Astrocyte of the spinal cord (primary cell): ENCODE data around the gene PCSK5.
A peak's percentile ranks its signal among the peaks of the same experiment; 100 is the strongest.

Experiments used
- DNase-seq: peaks from one replicate; pipeline ENCODE4 v3.0.0; 2011; ENCODE audit warnings: low read depth, low spot score
- H3K4me3 ChIP-seq: 2 replicates; pipeline ENCODE4 v1.5.1; 2011; ENCODE audit warnings: low read depth, mild to moderate bottlenecking, low read length, moderate library complexity
- CTCF ChIP-seq: IDR thresholded peaks from 2 replicates; pipeline ENCODE4 v1.5.1; 2012; ENCODE audit warnings: low read depth, mild to moderate bottlenecking, low read length, inconsistent platforms
- in situ Hi-C: cut with HindIII; loops from 2 replicates; pipeline ENCODE4 v1.10.0; 2017; ENCODE audit warnings: low sequenced_read_pairs

Gene PCSK5

GRCh38 chr9:76027861-76028260, 137.4 kb downstream of the PCSK5 start:
- no peak for DNase-seq
- in situ Hi-C loops, result no loop called here
- TF ChIP-seq CTCF, result no peak

GRCh38 chr9:76032038-76032796, 141.7 kb downstream of the PCSK5 start:
- H3K4me3 ChIP-seq, result no peak overlapping the region
- in situ Hi-C loops, result no loop called here
- no peak for TF ChIP-seq CTCF
- DNase-seq, result no peak

More at GRCh38 chr9:76027861-76028260, 137.4 kb downstream of the PCSK5 start:
- H3K4me3 ChIP-seq, result no peak overlapping the region

DNA sequence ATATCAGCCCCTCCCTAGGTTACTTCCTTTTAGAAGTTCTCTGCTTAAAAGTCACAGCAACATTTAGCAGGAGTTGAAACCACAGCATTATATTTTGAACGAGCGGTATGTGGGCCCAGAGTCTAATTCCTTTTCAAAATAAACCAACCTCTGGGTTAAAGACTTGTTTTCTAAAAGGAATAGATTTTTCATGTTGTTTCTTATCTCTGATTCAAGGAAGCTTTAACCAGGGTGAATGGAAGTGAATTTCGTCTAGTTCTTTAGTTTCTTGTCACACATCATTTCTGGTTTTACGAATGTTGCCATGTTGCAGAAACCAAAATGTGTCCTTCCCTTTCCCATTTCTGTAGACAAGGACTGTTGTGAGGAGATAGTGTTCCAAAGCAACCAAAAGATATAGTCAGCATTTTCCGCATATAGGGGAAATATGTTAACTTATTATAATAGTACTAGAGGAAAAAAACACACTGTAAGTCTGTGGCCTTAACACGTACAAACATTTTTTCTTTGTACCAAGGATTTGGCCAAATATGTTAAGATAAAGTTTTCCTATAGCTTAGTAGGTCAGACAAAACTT, 142.4 kb downstream of the PCSK5 start:
- H3K4me3 ChIP-seq, result no peak overlapping the region
- DNase-seq, result peak; percentile 12
- TF ChIP-seq CTCF, result no peak
- in situ Hi-C loops, result no loop called here

GRCh38 chr9:76034049-76034448, 143.6 kb downstream of the PCSK5 start:
- in situ Hi-C loops, result no loop called here
- DNase-seq, result no peak
- no peak for TF ChIP-seq CTCF
- H3K4me3 ChIP-seq, result no peak overlapping the region

DNA sequence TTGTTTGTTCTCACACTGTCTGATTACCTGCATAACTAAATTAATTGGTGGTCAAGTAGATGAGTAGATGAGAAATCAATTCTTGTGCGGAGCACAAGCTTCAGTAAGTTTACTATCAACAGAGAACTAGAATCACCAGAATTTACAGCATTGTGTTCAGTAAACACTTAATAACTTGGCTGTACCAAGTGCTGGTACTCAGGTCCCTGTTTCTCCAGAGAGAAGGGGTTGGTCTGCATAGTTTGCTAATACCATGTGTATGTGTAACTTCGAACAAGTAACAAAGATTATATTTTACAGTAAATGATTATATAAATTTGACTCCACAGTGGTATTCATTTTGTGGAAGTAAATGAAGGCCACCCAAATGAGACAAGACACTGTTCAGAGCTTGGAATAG, 146.3 kb downstream of the PCSK5 start:
- in situ Hi-C loops, result no loop called here
- no peak overlapping the region for H3K4me3 ChIP-seq
- no peak for DNase-seq
- TF ChIP-seq CTCF, result no peak

DNA sequence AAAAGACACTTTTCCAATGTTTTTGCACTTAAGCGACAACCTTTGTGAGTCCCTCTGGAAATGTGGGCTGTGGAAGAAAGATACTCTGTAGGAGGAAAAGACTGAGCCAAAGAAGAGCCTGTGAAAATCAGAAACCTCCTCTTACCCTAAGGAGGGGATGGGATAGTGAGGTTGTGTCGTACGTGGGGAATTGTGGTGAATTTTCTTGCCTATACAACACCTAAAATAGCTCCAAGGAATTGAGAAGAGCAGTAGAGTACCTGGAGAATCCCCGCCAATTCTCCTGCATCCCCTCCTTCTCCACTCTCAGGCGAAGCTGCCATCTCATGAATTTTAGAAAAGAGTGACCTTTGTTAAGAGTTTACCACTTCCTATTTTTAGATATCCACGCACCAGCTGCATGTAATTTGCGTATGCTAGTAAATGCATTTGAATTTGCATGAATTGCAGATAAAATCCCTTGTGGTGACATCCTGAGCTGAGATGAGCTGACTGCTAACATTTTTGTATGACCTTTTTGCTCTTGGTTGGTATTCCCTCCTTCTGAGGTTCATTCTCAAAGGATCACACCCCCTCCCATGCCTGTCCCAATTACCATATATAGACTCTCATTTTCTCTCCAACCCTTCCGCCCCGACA, 147.2 kb downstream of the PCSK5 start:
- in situ Hi-C loops, result no loop called here
- H3K4me3 ChIP-seq, result no peak overlapping the region
- no peak for DNase-seq
- TF ChIP-seq CTCF, result no peak
